Kidney tubule cell (primary cell): ENCODE measurements around the gene GAREM1.

Source experiments
- DNase-seq: peaks from one replicate; pipeline ENCODE4 v3.0.0-alpha.2; 2018; ENCODE audit warnings: low spot score

The GAREM1 gene

DNA sequence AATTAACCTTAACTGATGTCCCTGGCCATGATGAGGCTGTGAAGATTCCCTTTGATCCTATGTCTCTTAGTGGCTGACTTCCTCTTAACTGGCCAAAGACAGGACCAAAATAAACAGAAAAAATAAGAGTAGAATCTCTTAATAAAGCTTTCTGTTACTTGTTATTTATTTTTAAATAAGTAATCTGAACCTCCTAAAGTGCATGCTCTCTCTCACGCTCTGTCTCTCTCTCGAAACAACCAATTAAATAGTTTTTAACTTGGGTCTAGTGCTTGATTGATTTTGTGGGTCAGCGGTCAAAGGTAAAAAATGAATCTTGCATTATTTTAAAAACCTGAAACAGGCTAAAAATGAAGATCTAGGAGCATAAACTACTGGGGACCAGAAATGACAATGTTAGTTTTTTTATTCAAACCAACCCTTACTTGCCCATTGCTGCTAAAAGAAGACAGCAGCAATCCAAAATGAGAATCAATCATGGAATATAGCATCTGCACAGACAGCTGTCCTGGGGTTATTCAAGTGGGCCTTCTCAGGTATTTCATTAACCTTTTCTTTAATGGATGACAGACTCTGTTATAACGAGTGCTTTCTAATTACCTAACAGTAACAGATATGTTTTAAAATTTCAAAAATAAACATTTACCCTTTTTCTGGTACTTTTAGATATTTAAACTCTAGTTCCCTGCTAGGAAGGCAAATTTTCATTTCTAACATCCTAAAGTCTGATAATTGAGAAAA lies 11.2 kb downstream of the GAREM1 start:
- DNase-seq = peak; percentile 24

DNA sequence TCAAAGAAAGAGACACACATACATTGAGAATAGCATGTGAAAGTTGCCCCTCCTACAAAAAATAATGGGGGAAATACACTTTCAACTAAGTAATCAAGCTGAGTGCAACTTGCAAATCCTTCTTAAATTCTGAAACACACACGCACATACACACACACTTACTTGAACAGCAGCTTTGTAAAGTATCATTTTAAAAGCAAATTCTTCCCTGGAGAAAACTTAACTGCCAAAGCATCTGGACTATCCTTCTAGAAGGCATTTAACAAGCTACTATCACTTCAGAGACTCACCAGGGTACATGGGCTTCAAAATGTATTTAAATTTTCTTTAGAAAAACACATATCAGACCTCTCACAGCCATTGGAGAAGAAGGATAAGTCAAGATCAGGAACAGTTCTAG lies 15.3 kb downstream of the GAREM1 start:
- DNase-seq = no peak

DNA sequence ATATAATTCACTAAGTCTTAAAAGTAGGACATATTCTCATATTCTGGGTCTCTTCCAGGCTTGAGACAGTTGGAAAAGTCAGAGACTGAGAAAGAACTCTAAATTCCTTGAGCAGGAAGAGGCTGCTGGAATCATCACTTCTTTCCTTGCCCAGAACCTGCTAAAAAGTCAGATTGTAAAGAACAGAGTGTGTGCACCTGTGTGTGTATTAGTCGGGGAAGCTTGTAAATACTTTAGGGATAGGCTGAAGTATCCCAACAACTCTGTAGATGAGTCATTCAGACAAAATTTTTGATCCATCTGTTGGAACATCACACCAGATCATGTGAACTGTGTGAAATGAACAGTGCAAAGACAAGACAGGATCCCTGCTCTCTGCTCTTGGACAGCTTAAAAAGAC lies 16.1 kb downstream of the GAREM1 start:
- peak; percentile 26 for DNase-seq

DNA sequence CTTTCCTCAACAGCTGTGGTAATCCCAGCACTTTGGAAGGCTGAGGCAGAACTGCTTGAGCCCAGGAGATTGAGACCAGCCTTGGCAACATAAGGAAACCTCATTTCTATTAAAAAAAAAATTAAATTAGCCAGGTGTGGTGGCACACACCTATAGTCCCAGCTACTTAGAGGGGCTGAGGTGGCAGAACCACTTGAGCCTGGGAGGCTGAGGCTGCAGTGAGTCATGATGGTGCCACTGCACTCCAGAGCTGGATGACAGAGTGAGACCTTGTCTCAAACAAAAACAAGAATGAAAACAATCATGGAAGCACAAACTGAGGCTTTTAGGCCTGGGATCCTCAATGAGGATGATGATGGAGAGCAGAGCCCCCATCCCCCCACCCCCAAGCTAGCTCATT lies 19.8 kb downstream of the GAREM1 start:
- DNase-seq = peak; percentile 41

DNA sequence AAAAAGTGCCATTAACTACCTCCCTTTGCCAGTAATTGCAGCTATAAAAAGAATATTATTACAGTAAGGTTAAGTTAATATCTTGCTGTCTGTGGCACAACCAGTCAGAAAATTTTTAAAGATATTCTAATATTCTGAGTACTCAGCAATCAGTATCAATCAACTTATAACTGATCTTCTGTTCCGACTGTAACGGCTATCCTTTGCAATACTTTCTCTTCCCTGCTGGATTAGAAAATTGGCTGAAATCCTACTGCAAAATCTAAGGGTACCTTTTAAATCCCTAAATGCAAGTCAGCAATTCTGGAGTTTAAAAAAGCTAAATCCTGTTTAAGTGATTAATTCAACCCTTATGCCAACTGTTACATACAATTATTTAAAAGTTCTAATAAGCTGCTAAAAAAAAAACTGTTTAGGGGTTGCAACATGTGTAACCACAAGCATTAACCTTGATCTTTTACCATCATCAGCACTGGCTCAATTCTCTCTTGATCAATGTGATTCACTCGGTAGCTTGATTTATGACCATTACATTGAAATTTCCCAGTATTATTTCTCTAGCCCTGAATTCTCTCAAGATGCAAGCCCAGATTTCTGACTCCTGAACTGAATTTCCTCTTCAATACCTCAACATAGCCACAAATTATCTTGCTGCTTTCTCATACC lies 20.5 kb downstream of the GAREM1 start:
- no peak for DNase-seq

DNA sequence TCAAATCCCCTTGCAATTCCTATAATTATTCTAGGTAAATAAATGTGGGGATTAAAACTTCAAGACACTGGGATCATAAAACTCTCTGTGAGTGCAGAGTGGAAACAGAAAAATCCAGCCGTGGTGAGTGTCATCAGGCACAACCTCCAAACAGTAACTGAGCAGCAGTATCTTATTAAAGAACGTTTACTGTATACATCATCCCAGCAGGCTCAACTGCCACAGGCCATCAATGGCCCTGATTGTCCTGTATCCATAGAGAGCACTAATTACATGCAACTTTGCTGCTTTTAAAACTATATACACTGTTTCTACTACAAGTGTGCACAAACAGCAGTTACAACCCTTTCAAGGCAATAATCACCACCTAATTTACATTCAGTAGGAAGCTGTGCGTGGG lies 23.9 kb downstream of the GAREM1 start:
- DNase-seq = no peak

DNA sequence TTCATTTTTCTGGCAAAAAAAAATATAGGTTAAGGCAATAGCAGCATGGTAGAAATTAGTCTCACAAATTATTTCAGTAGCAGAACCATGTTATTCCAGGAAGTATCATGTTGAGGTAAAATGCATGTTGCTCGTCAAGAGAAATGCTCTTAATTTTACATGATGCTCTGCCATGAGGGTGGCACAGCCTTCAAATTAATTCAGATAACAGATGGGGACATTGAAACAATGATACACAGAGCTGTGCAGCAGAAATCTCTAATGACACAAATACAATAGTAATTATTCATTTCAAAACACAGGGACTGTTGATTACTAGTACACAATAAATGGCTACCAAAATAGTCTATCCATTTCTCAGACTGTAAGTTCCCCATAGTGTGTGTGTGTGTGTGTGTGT lies 24.8 kb downstream of the GAREM1 start:
- no peak for DNase-seq

DNA sequence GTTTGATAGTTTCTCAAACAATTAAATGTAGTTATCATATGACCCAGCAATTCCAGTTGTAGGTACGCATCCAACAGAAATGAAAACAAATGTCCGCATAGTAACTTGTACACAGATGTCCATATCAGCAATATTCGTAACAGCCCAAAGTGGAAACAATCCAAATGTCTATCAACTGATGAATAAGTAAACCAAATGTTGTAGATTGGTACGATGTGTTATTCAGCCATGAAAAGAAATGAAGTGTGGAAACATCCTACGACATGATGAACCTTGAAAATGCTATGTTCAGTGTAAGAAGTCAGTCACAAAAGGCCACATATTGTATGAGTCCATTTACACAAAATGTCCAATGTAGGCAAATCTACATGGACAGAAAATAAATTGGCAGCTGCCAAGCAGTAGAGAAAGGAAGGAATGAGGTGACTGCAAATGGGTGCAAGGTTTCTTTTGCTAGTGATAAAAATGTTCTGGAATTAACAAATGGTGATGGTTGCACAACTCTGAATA lies 26.9 kb downstream of the GAREM1 start:
- DNase-seq = no peak

DNA sequence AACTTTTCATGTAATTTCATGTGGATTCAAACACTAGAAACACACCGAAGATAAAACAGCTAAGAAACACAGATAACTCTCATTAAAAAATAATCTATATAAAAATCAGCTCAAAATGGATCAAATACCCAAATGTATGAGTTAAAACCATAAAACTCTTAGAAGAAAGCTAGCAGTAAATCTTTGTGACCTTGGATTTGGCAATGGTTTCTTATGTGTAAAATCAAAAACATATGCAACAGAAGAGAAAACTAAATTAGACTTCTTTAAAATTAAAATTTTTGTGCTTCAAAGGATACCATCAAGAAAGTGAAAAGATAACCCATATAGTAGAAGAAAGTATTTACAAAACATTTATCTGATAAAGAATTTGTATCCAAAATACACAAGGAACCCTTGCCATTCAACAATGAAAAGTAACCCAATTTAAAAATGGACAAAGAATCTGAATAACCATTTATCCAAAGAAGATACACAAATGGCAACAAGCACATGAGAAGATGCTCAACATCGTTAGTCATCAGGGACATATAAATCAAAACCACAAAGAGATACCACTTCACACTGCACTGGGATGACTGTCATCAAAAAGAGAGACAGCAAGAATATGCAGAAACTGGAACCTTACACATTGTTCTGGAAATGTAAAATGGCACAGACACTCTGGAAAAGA lies 27.5 kb downstream of the GAREM1 start:
- DNase-seq = no peak

DNA sequence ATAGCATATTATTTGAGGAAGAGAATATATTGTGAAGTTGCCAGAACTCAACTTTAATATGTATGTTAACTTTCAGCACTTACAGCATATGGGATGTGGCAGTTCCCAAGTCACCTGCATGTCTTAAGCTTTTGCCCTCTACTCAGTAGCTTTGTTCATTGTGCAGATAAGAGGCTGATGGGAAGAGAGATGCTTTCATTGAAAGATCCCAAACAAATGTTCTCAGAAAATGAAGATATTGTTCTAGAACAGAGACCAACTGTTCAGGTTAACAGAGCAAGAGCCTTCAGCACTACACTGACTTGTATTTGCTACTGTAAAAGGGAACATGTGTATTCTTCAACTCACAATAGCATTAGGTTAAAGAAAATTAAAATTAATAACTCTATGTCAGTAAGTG lies 28.1 kb downstream of the GAREM1 start:
- DNase-seq = no peak

DNA sequence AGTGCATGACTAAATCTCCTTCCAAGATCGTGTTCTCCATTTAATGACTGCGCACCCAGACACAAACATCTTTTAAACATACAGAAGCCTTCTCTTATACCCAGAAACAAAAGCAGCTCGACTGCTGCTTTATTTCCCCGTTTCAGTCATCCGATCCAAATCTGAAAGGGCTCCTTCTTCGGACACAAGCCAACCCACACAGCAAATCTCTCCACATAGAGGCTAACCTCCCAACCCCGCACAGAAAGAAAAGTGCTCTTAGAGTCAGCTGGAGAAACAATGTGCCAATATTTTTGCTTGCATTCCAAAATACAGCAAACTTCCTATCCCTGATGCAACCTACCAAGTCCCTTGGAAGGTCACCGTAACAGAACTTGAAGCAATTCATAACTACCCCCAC lies 29.1 kb downstream of the GAREM1 start:
- DNase-seq = no peak

DNA sequence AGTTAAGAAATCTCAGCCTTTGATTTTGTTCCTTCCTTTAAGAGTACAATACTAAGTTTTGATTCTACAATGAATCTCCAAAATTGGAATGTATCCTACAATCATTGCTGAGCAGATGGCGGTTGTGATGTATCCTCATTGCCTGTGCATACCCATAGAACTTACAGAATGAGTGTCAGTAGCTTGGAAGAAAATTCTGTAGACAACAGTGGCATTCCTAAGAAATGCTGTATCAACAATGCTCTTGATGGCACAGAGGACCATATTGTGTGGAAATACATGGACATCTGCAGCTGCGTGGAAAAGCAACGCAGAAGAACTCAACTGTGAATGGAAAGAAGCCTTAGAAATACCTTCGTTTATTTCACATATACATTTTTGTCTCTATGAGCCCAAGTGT lies 30.2 kb downstream of the GAREM1 start:
- no peak for DNase-seq

DNA sequence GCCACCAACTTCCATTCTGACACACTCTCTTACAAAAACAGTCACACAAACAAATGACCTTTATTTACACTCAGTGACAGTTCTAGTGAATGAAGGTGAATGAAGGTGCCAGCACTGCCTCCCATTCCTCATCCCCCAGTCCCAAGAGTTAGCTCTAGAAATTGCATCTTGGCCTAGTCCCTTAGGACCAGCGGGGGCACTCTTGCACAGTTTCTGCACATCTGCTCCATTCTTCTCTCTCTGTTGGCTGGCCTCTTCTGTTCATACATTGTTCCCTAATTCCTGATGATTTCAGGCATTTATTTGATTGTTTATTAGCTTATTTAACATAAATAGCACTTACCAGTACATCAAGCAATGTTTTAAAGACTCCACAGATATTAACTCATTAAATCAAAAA lies 30.9 kb downstream of the GAREM1 start:
- DNase-seq = no peak

DNA sequence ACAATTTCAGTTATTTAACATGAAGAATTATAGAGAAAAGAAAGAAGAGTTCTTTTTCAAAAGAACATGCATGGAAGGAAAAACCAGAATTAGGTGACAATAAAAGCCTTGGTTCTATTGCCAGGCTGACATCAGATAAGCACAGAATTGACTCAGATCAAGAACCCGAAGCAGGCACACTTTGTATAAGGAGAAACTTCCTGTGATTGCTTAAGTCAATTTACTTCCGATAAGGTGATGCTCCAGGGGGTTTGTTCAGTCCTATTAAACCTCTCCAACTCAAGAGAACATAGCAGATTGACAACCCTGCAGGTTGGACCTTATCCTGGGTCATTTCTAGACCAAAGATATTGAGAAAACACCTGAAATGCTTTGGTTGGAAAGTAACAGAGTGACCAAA lies 31.4 kb downstream of the GAREM1 start:
- no peak for DNase-seq

DNA sequence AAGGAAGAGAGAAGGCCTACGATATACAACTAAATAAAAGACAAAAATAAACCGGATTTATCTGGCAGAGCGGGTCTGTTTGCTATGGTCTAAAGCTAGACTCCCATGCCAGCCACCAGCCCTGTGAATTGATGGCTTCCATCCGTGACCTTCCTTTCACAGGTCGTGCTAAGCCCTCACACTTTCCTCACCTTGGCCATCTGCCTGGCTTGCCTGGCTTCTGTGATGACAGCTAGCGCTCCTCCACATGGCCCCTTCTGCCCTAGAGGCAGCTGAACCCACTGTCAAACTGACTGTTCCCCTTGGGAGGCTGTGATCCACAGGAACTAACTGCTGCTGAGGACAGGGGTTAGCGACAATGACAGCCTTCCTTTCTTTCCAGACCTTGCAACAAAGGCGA lies 32.5 kb downstream of the GAREM1 start:
- no peak for DNase-seq

DNA sequence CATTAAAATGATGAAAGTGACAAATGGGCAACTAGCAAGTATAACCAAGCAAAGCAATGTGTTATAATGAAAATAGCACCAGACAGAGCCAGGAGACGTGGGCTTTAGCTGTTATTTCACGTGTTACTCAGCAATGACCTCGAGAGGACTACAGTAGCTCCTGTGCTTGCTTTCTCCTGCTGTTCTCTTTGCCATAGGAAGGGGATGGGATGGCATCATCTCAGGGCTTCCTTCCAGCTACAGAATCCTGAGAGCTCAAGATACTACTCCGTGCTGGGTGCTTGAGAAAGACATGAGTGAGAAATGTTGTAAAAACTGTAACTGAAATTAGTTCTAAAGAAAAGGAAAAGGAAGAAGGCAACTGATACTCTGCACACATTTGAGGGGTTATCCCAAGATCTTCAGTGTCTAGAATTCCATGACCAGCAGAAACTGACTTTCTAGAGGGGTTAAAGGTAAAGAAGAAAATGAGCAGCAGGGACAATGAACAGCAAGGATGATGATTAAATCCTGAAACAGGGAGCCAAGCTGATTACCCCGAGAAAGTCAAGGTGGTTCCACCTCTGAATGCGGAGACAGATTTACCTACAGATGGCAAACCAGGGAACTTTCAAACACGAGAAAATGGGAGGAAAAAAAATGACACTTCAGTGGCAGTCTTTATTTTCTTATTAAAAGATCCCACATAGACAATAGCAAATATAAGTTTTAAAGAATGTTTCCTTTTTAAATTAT lies 33.4 kb downstream of the GAREM1 start:
- no peak for DNase-seq

DNA sequence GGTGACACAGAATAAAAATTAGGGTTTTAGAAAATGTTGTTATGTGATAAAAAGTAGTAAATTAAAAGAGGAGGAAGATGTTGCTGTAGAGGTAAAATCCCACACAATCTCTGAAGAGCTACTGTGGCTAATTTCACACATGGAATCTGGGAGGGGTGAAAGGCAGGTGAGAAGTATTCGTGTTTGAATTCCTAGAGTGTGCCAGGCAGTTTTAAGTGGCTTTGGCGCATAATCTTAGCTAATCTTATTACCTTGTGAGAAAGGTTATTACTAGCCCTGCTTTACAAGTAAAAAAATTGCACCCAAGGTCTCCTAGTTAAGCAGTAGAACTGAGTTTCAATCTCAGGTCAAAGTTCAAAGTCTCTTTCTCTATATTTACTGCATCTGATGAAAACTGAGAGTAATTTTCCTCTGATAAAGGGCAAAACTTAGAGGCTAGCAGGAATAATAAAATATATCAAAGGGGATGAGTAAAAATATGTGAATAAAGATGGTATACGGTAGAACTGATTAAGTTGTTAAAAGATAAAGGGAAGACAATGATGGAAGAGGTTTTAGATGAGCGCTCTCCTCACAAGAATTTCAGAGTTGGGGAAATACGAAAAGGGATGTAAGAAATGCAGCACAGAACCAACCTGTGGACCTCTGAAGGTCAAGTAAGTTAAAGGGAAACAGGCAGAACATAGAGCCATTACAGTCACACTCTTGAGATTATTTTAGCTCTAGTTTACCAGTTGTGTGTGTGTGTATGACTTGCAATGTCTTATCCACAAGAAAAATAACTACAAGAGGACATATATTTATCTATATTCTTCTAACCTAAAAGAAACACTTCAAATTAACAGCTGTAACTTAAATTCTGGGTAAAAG lies 34.8 kb downstream of the GAREM1 start:
- DNase-seq = no peak

DNA sequence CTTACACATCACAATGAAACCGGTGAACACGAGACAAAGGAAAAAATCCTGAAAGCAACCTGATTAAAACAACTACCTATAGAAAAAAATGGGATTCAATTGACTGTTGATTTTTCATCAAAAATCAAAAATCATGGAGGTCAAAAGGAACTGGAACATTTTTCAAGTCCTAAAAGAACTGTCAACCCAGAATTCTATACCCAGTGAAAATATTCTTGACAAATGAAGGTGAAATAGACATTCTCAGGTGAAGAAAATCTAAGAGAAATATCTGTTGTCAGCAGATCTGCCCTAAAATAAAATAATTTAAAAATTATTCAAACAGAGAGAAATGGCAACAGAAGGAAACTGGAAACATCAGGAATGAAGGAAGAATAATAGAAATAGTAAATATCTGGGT lies 38.9 kb downstream of the GAREM1 start:
- DNase-seq = no peak

DNA sequence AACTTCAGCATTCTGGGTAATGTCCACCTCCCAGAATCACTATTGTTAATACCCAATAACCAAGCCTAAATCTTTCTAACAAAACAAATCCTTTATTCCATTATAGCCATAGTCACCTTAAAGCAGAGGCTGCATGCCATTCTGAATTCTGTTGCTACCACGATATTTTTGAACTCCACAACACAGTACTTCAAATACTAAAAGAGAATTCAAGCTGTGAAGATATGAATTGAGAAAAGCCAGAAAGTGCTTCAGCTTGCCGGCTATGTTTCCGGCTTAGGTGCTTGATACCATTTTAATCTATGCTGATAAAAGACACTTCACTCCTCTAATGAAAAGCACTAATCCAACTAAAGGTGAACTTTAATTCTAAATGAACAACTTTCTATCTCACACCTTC lies 41.3 kb downstream of the GAREM1 start:
- DNase-seq = no peak

DNA sequence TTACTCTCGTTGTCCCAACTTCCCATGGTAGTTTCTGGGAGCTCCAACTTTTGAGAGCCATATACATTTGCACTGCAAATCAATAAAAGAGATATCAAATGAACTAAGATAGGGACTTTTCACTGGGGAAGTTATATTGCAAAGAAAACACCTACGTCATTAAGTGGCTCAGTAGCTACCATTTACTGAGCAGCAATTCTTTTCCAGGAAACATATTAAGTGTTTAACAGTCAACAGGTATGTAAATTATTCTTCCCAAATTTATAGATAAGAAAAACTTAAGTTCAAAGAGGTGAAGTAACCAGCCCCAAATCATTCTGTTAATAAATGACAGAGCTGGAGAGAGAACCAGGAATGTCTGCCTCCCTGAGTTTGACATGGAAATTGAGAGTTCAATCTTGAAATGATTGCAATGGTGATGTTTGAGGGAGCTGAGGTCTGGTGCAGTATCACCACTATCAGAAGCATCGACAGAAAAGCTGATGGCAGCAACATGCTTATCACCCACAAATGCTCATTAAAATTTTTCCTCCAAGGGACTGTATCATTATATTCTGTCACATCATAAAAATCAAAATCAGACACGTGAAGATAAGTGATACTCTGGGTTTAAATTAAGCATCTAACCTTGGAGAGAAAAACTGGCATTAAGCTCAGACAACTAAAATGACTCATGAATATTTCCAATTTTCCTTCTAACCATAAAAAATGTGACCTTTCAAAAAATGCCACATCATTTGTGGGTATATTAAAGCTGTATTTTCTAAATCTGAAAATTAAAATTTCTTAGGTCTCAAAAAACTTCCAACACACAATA lies 43.4 kb downstream of the GAREM1 start:
- no peak for DNase-seq

DNA sequence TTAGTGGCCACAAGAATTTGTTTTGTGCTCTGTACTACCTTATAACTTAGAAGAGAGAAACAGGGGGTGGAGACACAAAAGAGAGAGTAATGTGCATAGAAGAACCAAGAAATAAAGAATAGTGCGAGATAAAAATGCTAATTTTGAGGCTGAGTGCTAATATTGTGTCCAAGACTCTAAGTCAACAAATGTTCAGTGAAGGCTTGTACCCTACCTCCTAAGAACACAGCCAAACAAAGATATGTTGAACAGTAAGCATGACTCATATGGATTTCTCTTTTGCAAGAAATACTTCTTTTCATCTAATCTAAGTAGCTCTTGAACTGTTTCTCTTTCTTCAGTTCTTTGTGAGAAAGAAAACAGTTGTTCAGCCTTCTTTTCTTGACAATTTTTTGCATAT lies 45.2 kb downstream of the GAREM1 start:
- DNase-seq = peak; percentile 18
